Psoas muscle (tissue), 8 donors: Measurements from ENCODE around the gene FUBP3. TPM values are rescaled to one million over a fixed set of nuclear protein-coding genes. Genes with fewer than 3 reads are reported as not detected.
A peak's percentile ranks its signal among the peaks of the same experiment; 100 is the strongest.

Experiments
- ATAC-seq, 4 donors: fragments of 200-7000 bp; cut with Tn5 transposase; one replicate each; pipeline ENCODE4 v1.9.1; 2020; ENCODE audit warnings: moderate library complexity in 3 of 4, mild to moderate bottlenecking in 2 of 4
- DNase-seq, 2 donors: peaks; one replicate each; pipeline ENCODE4 v3.0.0-alpha.2; 2020
- H3K27ac ChIP-seq: fragments of 200-600 bp; one replicate; pipeline ENCODE4 v1.8.0; 2022
- H3K27me3 ChIP-seq, 3 donors: fragments of 200-600 bp in 1 of 3; one replicate each; pipeline versions ENCODE4 v1.6.1 to v1.8.0; 2013 to 2022; ENCODE audit warnings: low read length in 2 of 3, mild to moderate bottlenecking in 2 of 3, moderate library complexity in 1 of 3; ENCODE audit not compliant: insufficient read depth in 3 of 3
- H3K36me3 ChIP-seq, 2 donors: fragments of 200-600 bp in 1 of 2; one replicate each; pipeline versions ENCODE4 v1.6.1 to v1.8.0; 2013 to 2022; ENCODE audit warnings: low read depth in 1 of 2, mild to moderate bottlenecking in 1 of 2, moderate library complexity in 1 of 2; ENCODE audit not compliant: insufficient read depth in 1 of 2
- H3K4me1 ChIP-seq: fragments of 200-600 bp; one replicate; pipeline ENCODE4 v1.8.0; 2022
- H3K4me3 ChIP-seq: fragments of 200-600 bp; one replicate; pipeline ENCODE4 v1.8.0; 2022; ENCODE audit warnings: mild to moderate bottlenecking
- H3K9me3 ChIP-seq: fragments of 200-600 bp; one replicate; pipeline ENCODE4 v1.8.0; 2022
- CTCF ChIP-seq: fragments of 200-600 bp; IDR thresholded peaks from one replicate; pipeline ENCODE4 v1.8.0; 2022; ENCODE audit warnings: antibody characterized with exemption
- WGBS, 3 donors: extraction: QIAGEN DNeasy Blood & Tissue Kit; methylation state at CpG; one replicate each; pipeline versions ENCODE4 v1.1.6 to v1.1.7; 2013; 5-methylcytosine and 5-hydroxymethylcytosine counted together
- intact Hi-C, 2 donors: fragments of 100-400 bp; cut with DNase I; formaldehyde crosslinking; loops; one replicate each; pipeline versions ENCODE4 v1.11.0 to v1.14.2; 2022
- polyA plus RNA-seq, 3 donors: library from polyadenylated mRNA; stranded (reverse); fragments of 200-250 nt; gene quantifications; one replicate each; pipeline ENCODE4 v1.2.3, GENCODE V29; 2013
- total RNA-seq, 4 donors: library from RNA; stranded (reverse); fragmentation: NEBNext Ultra II Directional in 2 of 4; extraction: Animal tissue kit (Norgen Biotek cat#: 25700) in 2 of 4; gene quantifications; one replicate each; pipeline versions ENCODE4 v1.2.1 to v1.2.4, GENCODE V29; 2021 to 2023
- donor health status: healthy with polysubstance abuse.
- donor health status: DM: no; HTN: no; CAD: no; lungs with moderate emphysema.
- donor health status: Bipolar disorder and iron deficiency.
- donor health status: healthy.
- donor health status: DM: yes; HTN: yes; CAD: no.
- donor health status: DM: no; HTN: no; CAD: no.
- donor health status: DM: no; HTN: no; CAD: no.
- donor health status: DM: yes; HTN: yes; CAD: no.

Gene FUBP3
- total and polyA plus RNA-seq, 7 donors = 7.5 to 20.7 (median 16.3) TPM

- no peak for ATAC-seq
- no peak for DNase-seq
- 91 to 92% (median 92%) methylated on average over 13 of the region's 13 CpGs for WGBS, 3 donors
Observed at GRCh38 chr9:130668196-130668595, 88.8 kb downstream of the FUBP3 start.

GRCh38 chr9:130668659-130669058, 89.3 kb downstream of the FUBP3 start:
- DNase-seq = no peak
- no peak for TF ChIP-seq CTCF
- H3K4me1 ChIP-seq = peaks cover 13% of the 10 kb centered on the region
- intact Hi-C loops = no loop called here
- H3K4me3 ChIP-seq = no peak overlapping the region
- no peak for ATAC-seq
- H3K9me3 ChIP-seq = no peaks in the 10 kb centered on the region
- peaks cover 0 to 47% (median 30%) of the 10 kb centered on the region in 3 donors for H3K27me3 ChIP-seq
- H3K36me3 ChIP-seq = no peaks in the 10 kb centered on the region
- no peak overlapping the region for H3K27ac ChIP-seq
- WGBS, 3 donors = 64 to 72% (median 69%) methylated on average over 12 of the region's 12 CpGs

More at GRCh38 chr9:130668196-130668595, 88.8 kb downstream of the FUBP3 start:
- Histone ChIP-seq H3K9me3 (no peaks in the 10 kb centered on the region), H3K4me1 (peaks cover 13% of the 10 kb centered on the region), H3K4me3 (no peak overlapping the region), H3K27ac (no peak overlapping the region), H3K36me3 (no peaks in the 10 kb centered on the region), H3K27me3 (peaks cover 0 to 51% (median 31%) of the 10 kb centered on the region in 3 donors)
- TF ChIP-seq CTCF = no peak
- intact Hi-C loops = no loop called here

- Histone ChIP-seq H3K36me3 (no peaks in the 10 kb centered on the region), H3K27me3 (peaks cover 0 to 34% (median 18%) of the 10 kb centered on the region in 3 donors), H3K27ac (no peak overlapping the region), H3K4me3 (no peak overlapping the region), H3K4me1 (peaks cover 7% of the 10 kb centered on the region), H3K9me3 (no peaks in the 10 kb centered on the region)
- intact Hi-C loops = no loop called here
- DNase-seq (no peak), ATAC-seq (no peak)
- 84 to 93% (median 88%) methylated on average over 4 of the region's 4 CpGs for WGBS, 3 donors
- no peak for TF ChIP-seq CTCF
Observed at GRCh38 chr9:130669965-130670364, 90.6 kb downstream of the FUBP3 start.

- H3K36me3 ChIP-seq = no peaks in the 10 kb centered on the region
- no peak for TF ChIP-seq CTCF
- peaks cover 2% of the 10 kb centered on the region for H3K4me1 ChIP-seq
- intact Hi-C loops = no loop called here
- DNase-seq (no peak), ATAC-seq (no peak)
- no peaks in the 10 kb centered on the region for H3K9me3 ChIP-seq
- H3K4me3 ChIP-seq = no peak overlapping the region
- H3K27me3 ChIP-seq = peaks cover 0 to 28% (median 15%) of the 10 kb centered on the region in 3 donors
- no peak overlapping the region for H3K27ac ChIP-seq
- WGBS, 3 donors = 88 to 90% (median 89%) methylated on average over 6 of the region's 6 CpGs
Observed at GRCh38 chr9:130670644-130671043, 91.3 kb downstream of the FUBP3 start.

GRCh38 chr9:130672466-130672865, 93.1 kb downstream of the FUBP3 start:
- 49 to 70% (median 58%) methylated on average over 8 of the region's 8 CpGs for WGBS, 3 donors
- TF ChIP-seq CTCF = no peak
- no peaks in the 10 kb centered on the region for H3K36me3 ChIP-seq

More at GRCh38 chr9:130672466-130672865, 93.1 kb downstream of the FUBP3 start:
- intact Hi-C loops = no loop called here
- ATAC-seq (peak in 1 of 4 donors; percentile 30), DNase-seq (no peak)
- Histone ChIP-seq H3K9me3 (no peaks in the 10 kb centered on the region), H3K27me3 (peaks cover 0 to 11% (median 4%) of the 10 kb centered on the region in 3 donors), H3K4me3 (no peak overlapping the region), H3K4me1 (no peaks in the 10 kb centered on the region), H3K27ac (no peak overlapping the region)
